ENCODE results near the gene FKBP14. TPM values are rescaled to one million over a fixed set of nuclear protein-coding genes. Genes with fewer than 3 reads are reported as not detected.

FKBP14 gene
- polyA plus RNA-seq, 1 of the 3 experiments (the other 2 are of a cell fraction), result 15.7 TPM

GRCh38 chr7:30010021-30010420, 16.5 kb downstream of the FKBP14 start:
- DNase-seq, result no peak
- Histone ChIP-seq H3K4me3 (ENCODE audit: low read depth in 2 of 2, low read length in 1 of 2) (no peak overlapping the region), H3K9me2 (no peaks in the 10 kb centered on the region), H3K27ac (ENCODE audit: low read depth in 2 of 2, low read length in 1 of 2) (no peak overlapping the region), H3K9ac (no peak overlapping the region), H3K9me3 (no peaks in the 10 kb centered on the region), H3F3A (replicated peaks; ENCODE audit: insufficient read depth) (no peaks in the 10 kb centered on the region), H3K79me2 (ENCODE audit: insufficient read depth) (no peaks in the 10 kb centered on the region), H3K4me1 (ENCODE audit: control insufficient read depth in 1 of 2, insufficient read depth in 2 of 2, low read depth in 1 of 2, low read length in 1 of 2) (no peaks in the 10 kb centered on the region), H3K4me2 (no peak overlapping the region), H3K27me3 (ENCODE audit: insufficient read depth) (no peaks in the 10 kb centered on the region), H3K36me3 (replicated peaks in 1 of 2; ENCODE audit: control insufficient read depth in 1 of 2, insufficient read depth in 2 of 2, low read length in 1 of 2) (peaks cover 8 to 24% of the 10 kb centered on the region in 2 experiments), H4K20me1 (ENCODE audit: insufficient read depth) (no peaks in the 10 kb centered on the region), H2AFZ (ENCODE audit: low read depth) (no peak overlapping the region)
- POLR2A ChIA-PET, result no interaction called here
- CTCF ChIA-PET, result interaction anchor here (1.5 kb wide), 1 partner anchor 8 kb away, joined by 3 read pairs; no protein-coding TSS in a partner anchor
- whole genome bisulfite sequencing (ENCODE audit: low lambda C conversion rate), result 90% methylated on average over 6 of the region's 6 CpGs
- TF ChIP-seq RXRA (IDR thresholded peaks at IDR 0.05; ENCODE audit: borderline replicate concordance, low read depth) (no peak), FOXM1 (IDR thresholded peaks at IDR 0.05; ENCODE audit: low read depth) (no peak), ZBTB33 (IDR thresholded peaks at IDR 0.05; ENCODE audit: borderline replicate concordance, low read depth) (no peak), GABPA (IDR thresholded peaks at IDR 0.05; ENCODE audit: low read depth) (no peak), MEF2A (IDR thresholded peaks at IDR 0.05; ENCODE audit: borderline replicate concordance, low read depth) (no peak), RAD21 (IDR thresholded peaks at IDR 0.05; ENCODE audit: low read length) (no peak), RFX5 (IDR thresholded peaks at IDR 0.05; ENCODE audit: low read length) (no peak), YY1 (IDR thresholded peaks at IDR 0.05; ENCODE audit: low read depth) (no peak), MXI1 (IDR thresholded peaks at IDR 0.05; ENCODE audit: low read depth, low read length) (no peak), TAF1 (IDR thresholded peaks at IDR 0.05; ENCODE audit: borderline replicate concordance, low read depth, low read length) (no peak), TCF12 (IDR thresholded peaks at IDR 0.05) (no peak), PBX3 (IDR thresholded peaks at IDR 0.05) (no peak)
- TF ChIP-seq, protein P1, sequence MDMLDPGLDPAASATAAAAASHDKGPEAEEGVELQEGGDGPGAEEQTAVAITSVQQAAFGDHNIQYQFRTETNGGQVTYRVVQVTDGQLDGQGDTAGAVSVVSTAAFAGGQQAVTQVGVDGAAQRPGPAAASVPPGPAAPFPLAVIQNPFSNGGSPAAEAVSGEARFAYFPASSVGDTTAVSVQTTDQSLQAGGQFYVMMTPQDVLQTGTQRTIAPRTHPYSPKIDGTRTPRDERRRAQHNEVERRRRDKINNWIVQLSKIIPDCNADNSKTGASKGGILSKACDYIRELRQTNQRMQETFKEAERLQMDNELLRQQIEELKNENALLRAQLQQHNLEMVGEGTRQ (IDR thresholded peaks at IDR 0.05; ENCODE audit: borderline replicate concordance, low read depth, low read length), result no peak

DNA sequence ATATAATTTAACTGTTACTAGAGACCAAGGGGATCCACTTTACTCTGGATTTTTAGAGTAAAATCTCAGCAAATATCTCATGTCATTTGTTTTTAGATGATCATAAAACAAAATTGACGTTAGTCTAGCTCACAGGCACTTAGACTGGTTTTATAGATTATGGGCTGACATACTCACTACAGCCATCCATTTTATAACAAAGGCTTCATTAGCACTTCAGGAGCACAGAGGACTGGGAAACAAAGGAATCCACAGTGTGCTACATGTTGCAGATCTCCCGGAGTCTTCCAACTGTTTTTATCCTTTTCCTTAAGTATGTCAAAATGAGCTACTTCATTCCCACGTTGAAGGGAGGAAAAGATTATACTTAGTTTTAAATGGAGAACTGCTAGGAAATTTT, 21.0 kb downstream of the FKBP14 start:
- Histone ChIP-seq H3K9me2 (no peaks in the 10 kb centered on the region), H2AFZ (ENCODE audit: low read depth) (no peak overlapping the region), H3F3A (replicated peaks; ENCODE audit: insufficient read depth) (no peaks in the 10 kb centered on the region), H3K9ac (no peak overlapping the region), H3K4me3 (ENCODE audit: low read depth in 2 of 2, low read length in 1 of 2) (no peak overlapping the region), H3K27ac (ENCODE audit: low read depth in 2 of 2, low read length in 1 of 2) (no peak overlapping the region), H3K9me3 (no peaks in the 10 kb centered on the region), H3K27me3 (ENCODE audit: insufficient read depth) (no peaks in the 10 kb centered on the region), H3K36me3 (replicated peaks in 1 of 2; ENCODE audit: control insufficient read depth in 1 of 2, insufficient read depth in 2 of 2, low read length in 1 of 2) (no peaks in the 10 kb centered on the region), H3K4me1 (ENCODE audit: control insufficient read depth in 1 of 2, insufficient read depth in 2 of 2, low read depth in 1 of 2, low read length in 1 of 2) (no peaks in the 10 kb centered on the region; a peak in 1 of 4 replicates), H3K79me2 (ENCODE audit: insufficient read depth) (no peaks in the 10 kb centered on the region), H3K4me2 (no peak overlapping the region), H4K20me1 (ENCODE audit: insufficient read depth) (no peaks in the 10 kb centered on the region)
- TF ChIP-seq ELF1 (IDR thresholded peaks at IDR 0.05) (no peak), RFX5 (IDR thresholded peaks at IDR 0.05; ENCODE audit: low read length) (no peak), NFIC (IDR thresholded peaks at IDR 0.05; ENCODE audit: borderline replicate concordance) (no peak), SMC3 (IDR thresholded peaks at IDR 0.05; ENCODE audit: low read depth, low read length) (no peak), EZH2phosphoT487 (IDR thresholded peaks at IDR 0.05; ENCODE audit: borderline replicate concordance, low read depth) (no peak), GABPA (IDR thresholded peaks at IDR 0.05; ENCODE audit: low read depth) (no peak), GATA2 (CRISPR knock-in tag; IDR thresholded peaks at IDR 0.05) (no peak), TEAD4 (IDR thresholded peaks at IDR 0.05; ENCODE audit: borderline replicate concordance, insufficient read depth) (no peak)
- no peak for DNase-seq
- ChIA-PET POLR2A (interaction anchor here (0.6 kb wide), 2 partner anchors 24 to 575 kb away, joined by 3 to 4 read pairs; no protein-coding TSS in a partner anchor), CTCF (interaction anchor here (0.6 to 1.2 kb wide), 3 partner anchors 12 to 589 kb away, joined by 3 read pairs; no protein-coding TSS in a partner anchor)
- WGBS (ENCODE audit: low lambda C conversion rate), result 84% methylated on average over 3 of the region's 3 CpGs

Measured in SK-N-SH (cell line).